BE2C (cell line): ENCODE data around the gene CHRNB1.

Source experiments
- DNase-seq: peaks from one replicate; pipeline ENCODE4 v3.0.0-alpha.2; 2020
- H3K27me3 ChIP-seq: fragments of 250-450 bp; sonication (Bioruptor Pico); 2 replicates; pipeline ENCODE4 v1.5.1; 2020; ENCODE audit warnings: mild to moderate bottlenecking
- H3K36me3 ChIP-seq: fragments of 250-450 bp; sonication (Bioruptor Pico); 2 replicates; pipeline ENCODE4 v1.5.1; 2020; ENCODE audit warnings: mild to moderate bottlenecking
- H3K4me1 ChIP-seq: fragments of 250-450 bp; sonication (Bioruptor Pico); 2 replicates; pipeline ENCODE4 v1.5.1; 2020
- H3K4me3 ChIP-seq: 2 replicates; pipeline ENCODE4 v1.5.1; 2011; ENCODE audit warnings: low read depth, low read length
- H3K9me3 ChIP-seq: fragments of 250-450 bp; sonication (Bioruptor Pico); 2 replicates; pipeline ENCODE4 v1.5.1; 2020
- TF ChIP-seq, protein P1 (sequence below): IDR thresholded peaks from 2 replicates; pipeline ENCODE4 v1.5.1; 2012; ENCODE audit warnings: mild to moderate bottlenecking, low read depth, low read length

The CHRNB1 gene

DNA sequence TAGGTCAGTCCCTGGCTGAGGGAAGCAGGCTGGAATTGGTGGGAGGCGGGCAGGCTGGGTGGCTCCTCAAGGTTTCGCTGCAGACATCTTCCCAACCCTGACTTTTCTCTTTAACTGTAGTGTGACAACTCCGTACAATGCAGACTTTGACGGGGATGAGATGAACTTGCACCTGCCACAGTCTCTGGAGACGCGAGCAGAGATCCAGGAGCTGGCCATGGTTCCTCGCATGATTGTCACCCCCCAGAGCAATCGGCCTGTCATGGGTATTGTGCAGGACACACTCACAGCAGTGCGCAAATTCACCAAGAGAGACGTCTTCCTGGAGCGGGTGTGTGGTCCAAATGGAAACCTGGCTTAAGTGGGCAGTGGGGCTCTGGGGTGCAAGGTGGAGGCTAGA is 54.3 kb downstream of the CHRNB1 start:
- DNase-seq: no peak
- H3K9me3 ChIP-seq: no peaks in the 10 kb centered on the region
- no peaks in the 10 kb centered on the region for H3K27me3 ChIP-seq
- TF ChIP-seq, protein P1, sequence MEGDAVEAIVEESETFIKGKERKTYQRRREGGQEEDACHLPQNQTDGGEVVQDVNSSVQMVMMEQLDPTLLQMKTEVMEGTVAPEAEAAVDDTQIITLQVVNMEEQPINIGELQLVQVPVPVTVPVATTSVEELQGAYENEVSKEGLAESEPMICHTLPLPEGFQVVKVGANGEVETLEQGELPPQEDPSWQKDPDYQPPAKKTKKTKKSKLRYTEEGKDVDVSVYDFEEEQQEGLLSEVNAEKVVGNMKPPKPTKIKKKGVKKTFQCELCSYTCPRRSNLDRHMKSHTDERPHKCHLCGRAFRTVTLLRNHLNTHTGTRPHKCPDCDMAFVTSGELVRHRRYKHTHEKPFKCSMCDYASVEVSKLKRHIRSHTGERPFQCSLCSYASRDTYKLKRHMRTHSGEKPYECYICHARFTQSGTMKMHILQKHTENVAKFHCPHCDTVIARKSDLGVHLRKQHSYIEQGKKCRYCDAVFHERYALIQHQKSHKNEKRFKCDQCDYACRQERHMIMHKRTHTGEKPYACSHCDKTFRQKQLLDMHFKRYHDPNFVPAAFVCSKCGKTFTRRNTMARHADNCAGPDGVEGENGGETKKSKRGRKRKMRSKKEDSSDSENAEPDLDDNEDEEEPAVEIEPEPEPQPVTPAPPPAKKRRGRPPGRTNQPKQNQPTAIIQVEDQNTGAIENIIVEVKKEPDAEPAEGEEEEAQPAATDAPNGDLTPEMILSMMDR: no peak
- peaks cover 62% of the 10 kb centered on the region for H3K36me3 ChIP-seq
- no peak overlapping the region for H3K4me3 ChIP-seq
- no peaks in the 10 kb centered on the region for H3K4me1 ChIP-seq

DNA sequence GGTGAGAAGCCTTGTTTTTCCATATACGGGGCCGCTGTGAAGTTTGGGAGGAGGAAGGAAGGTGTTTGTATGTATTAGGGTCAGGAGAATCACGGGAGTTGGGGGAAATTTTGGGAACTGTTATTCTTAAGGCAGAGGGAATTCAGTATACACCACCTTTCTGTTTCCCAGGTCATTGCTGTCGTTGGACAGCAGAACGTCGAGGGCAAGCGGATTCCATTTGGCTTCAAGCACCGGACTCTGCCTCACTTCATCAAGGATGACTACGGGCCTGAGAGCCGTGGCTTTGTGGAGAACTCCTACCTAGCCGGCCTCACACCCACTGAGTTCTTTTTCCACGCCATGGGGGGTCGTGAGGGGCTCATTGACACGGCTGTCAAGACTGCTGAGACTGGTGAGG is 56.9 kb downstream of the CHRNB1 start:
- no peaks in the 10 kb centered on the region for H3K4me1 ChIP-seq
- peaks cover 56% of the 10 kb centered on the region for H3K36me3 ChIP-seq
- no peaks in the 10 kb centered on the region for H3K27me3 ChIP-seq
- TF ChIP-seq, protein P1: no peak
- H3K9me3 ChIP-seq: no peaks in the 10 kb centered on the region
- H3K4me3 ChIP-seq: no peak overlapping the region
- no peak for DNase-seq

DNA sequence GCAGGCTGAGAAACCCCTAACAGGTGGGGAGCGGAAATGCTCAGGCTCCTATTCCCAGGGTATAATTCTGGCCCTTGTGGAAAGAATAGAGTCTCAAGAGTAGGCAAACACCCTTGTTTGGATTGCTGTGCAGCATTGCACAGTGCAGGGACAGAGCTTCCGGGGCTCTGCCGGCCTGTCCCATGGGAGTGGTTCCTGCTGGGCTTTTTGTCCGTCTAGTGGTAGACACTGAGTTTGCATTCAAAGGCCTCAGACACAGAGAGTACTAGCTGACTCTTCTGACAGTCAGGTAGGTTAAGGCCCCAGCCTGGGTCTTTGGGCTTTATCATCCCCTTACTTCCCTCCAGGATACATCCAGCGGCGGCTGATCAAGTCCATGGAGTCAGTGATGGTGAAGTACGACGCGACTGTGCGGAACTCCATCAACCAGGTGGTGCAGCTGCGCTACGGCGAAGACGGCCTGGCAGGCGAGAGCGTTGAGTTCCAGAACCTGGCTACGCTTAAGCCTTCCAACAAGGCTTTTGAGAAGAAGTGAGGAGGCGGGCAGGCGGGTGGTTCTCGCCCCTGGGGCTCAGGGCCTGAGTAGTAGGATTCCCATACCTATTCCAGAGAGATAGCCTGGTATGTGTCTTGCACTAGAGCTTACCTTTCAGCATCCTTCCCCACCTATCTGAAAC is 57.4 kb downstream of the CHRNB1 start:
- Histone ChIP-seq H3K27me3 (no peaks in the 10 kb centered on the region), H3K9me3 (no peaks in the 10 kb centered on the region), H3K36me3 (peaks cover 50% of the 10 kb centered on the region), H3K4me3 (no peak overlapping the region), H3K4me1 (no peaks in the 10 kb centered on the region)
- no peak for DNase-seq
- TF ChIP-seq, protein P1: no peak

DNA sequence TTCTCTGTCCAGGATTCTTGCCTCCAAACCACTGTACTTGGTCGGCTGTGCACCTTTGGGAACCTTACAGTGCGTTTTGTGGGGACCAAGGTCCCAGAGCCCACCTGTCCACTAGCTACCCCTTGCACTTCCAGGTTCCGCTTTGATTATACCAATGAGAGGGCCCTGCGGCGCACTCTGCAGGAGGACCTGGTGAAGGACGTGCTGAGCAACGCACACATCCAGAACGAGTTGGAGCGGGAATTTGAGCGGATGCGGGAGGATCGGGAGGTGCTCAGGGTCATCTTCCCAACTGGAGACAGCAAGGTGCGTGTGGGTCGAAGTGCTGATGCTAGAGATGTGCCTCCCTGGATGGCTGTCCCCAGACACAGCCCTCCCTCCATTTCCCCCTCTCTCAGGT is 58.1 kb downstream of the CHRNB1 start:
- peaks cover 43% of the 10 kb centered on the region for H3K36me3 ChIP-seq
- TF ChIP-seq, protein P1: peak; percentile 38
- H3K27me3 ChIP-seq: no peaks in the 10 kb centered on the region
- H3K9me3 ChIP-seq: no peaks in the 10 kb centered on the region
- peak; percentile 27 for DNase-seq
- no peak overlapping the region for H3K4me3 ChIP-seq
- no peaks in the 10 kb centered on the region for H3K4me1 ChIP-seq

DNA sequence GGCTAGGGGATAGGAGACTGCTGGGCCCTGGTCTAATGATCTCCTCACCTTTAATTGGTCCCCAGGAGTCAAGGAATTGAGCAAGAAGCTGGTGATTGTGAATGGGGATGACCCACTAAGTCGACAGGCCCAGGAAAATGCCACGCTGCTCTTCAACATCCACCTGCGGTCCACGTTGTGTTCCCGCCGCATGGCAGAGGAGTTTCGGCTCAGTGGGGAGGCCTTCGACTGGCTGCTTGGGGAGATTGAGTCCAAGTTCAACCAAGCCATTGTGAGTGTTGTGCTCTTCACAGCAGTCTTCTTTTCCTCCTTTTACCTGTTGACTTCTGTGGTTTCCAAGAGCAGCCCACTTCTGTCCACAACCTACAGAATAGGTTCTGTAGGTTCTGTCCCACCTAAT is 58.7 kb downstream of the CHRNB1 start:
- H3K27me3 ChIP-seq: no peaks in the 10 kb centered on the region
- peaks cover 40% of the 10 kb centered on the region for H3K36me3 ChIP-seq
- TF ChIP-seq, protein P1: no peak
- no peaks in the 10 kb centered on the region for H3K9me3 ChIP-seq
- H3K4me1 ChIP-seq: no peaks in the 10 kb centered on the region
- no peak for DNase-seq
- no peak overlapping the region for H3K4me3 ChIP-seq
